Measurements from ENCODE around the gene GALNT6. TPM values are rescaled to one million over a fixed set of nuclear protein-coding genes. Genes with fewer than 3 reads are reported as not detected.

Gene GALNT6
- total and polyA plus RNA-seq, 2 of the 13 experiments (the other 11 are each of a cell fraction or from before 2014, with no cell fraction given), result 1.0 to 1.1 TPM

GRCh38 chr12:51383269-51383905 is 7.8 kb downstream of the GALNT6 start:
- in situ Hi-C loops (cut with HindIII; ENCODE audit: extremely low pct_ligation_motif_present, low pct_unique_long_range_greater_than_20kb), result no loop called here
- Histone ChIP-seq H3K9me3 (ENCODE audit: low read length) (no peaks in the 10 kb centered on the region), H2AFZ (ENCODE audit: low read length) (no peak overlapping the region), H4K20me1 (ENCODE audit: insufficient read depth, low read length) (no peaks in the 10 kb centered on the region), H3K36me3 (replicated peaks in 1 of 2; ENCODE audit: control insufficient read depth in 1 of 2, insufficient read depth in 2 of 2, low read length in 2 of 2) (no peaks in the 10 kb centered on the region), H3K27me3 (ENCODE audit: control insufficient read depth in 1 of 2, insufficient read depth in 2 of 2, low read length in 2 of 2) (no peaks in the 10 kb centered on the region; a peak in 1 of 5 replicates), H3K79me2 (ENCODE audit: insufficient read depth, low read length) (no peaks in the 10 kb centered on the region), H3K27ac (ENCODE audit: extremely low read length, insufficient read depth, low read length) (no peak overlapping the region), H3K4me1 (ENCODE audit: insufficient read depth, low read length) (no peaks in the 10 kb centered on the region), H3K4me3 (replicated peaks in 1 of 3; ENCODE audit: insufficient read depth in 1 of 3, low read depth in 2 of 3, low read length in 3 of 3) (no peak overlapping the region), H3K4me2 (ENCODE audit: low read depth, low read length) (no peak overlapping the region), H3K9ac (ENCODE audit: insufficient read depth, low read depth, low read length) (no peak overlapping the region)
- CTCF ChIA-PET (ENCODE audit: low intra/inter-chr PET ratio, low total read pairs), result no interaction called here
- DNase-seq (ENCODE audit: low spot score) (no peak), FAIRE-seq (no peak), ATAC-seq (no peak)
- POLR2A ChIA-PET, result no interaction called here
- intact Hi-C loops (cut with micrococcal nuclease; ENCODE audit: unreplicated experiment), result no loop called here
- WGBS (ENCODE audit: low lambda C conversion rate), result 46% methylated on average over 6 of the region's 6 CpGs
- BruUV-seq (replicated peaks), result no TSS peak
- TF ChIP-seq ZNF597 (CRISPR knock-in tag; IDR thresholded peaks at IDR 0.05) (no peak), GLMP (CRISPR knock-in tag; IDR thresholded peaks at IDR 0.05; ENCODE audit: borderline replicate concordance) (no peak), ZNF143 (CRISPR knock-in tag; IDR thresholded peaks at IDR 0.05) (no peak), IRX3 (CRISPR knock-in tag; IDR thresholded peaks at IDR 0.05; ENCODE audit: borderline replicate concordance, low read depth) (no peak), NFIB (CRISPR knock-in tag; IDR thresholded peaks at IDR 0.05; ENCODE audit: borderline replicate concordance) (no peak), JARID2 (CRISPR knock-in tag; IDR thresholded peaks at IDR 0.05; ENCODE audit: insufficient replicate concordance) (no peak), ZNF598 (CRISPR knock-in tag; IDR thresholded peaks at IDR 0.05; ENCODE audit: borderline replicate concordance) (no peak), TGIF2 (CRISPR knock-in tag; IDR thresholded peaks at IDR 0.05) (no peak), ZNF607 (CRISPR knock-in tag; IDR thresholded peaks at IDR 0.05; ENCODE audit: borderline replicate concordance) (no peak), ZNF280D (CRISPR knock-in tag; IDR thresholded peaks at IDR 0.05) (no peak), TEAD2 (CRISPR knock-in tag; IDR thresholded peaks at IDR 0.05) (no peak)
- TF ChIP-seq, protein P1, sequence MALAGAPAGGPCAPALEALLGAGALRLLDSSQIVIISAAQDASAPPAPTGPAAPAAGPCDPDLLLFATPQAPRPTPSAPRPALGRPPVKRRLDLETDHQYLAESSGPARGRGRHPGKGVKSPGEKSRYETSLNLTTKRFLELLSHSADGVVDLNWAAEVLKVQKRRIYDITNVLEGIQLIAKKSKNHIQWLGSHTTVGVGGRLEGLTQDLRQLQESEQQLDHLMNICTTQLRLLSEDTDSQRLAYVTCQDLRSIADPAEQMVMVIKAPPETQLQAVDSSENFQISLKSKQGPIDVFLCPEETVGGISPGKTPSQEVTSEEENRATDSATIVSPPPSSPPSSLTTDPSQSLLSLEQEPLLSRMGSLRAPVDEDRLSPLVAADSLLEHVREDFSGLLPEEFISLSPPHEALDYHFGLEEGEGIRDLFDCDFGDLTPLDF (CRISPR knock-in tag; IDR thresholded peaks at IDR 0.05), result no peak
- TF ChIP-seq, protein P2, sequence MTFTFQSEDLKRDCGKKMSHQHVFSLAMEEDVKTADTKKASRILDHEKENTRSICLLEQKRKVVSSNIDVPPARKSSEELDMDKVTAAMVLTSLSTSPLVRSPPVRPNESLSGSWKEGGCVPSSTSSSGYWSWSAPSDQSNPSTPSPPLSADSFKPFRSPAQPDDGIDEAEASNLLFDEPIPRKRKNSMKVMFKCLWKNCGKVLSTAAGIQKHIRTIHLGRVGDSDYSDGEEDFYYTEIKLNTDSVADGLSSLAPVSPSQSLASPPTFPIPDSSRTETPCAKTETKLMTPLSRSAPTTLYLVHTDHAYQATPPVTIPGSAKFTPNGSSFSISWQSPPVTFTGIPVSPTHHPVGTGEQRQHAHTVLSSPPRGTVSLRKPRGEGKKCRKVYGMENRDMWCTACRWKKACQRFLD (CRISPR knock-in tag; IDR thresholded peaks at IDR 0.05; ENCODE audit: borderline replicate concordance), result no peak
- TF ChIP-seq, protein P3, sequence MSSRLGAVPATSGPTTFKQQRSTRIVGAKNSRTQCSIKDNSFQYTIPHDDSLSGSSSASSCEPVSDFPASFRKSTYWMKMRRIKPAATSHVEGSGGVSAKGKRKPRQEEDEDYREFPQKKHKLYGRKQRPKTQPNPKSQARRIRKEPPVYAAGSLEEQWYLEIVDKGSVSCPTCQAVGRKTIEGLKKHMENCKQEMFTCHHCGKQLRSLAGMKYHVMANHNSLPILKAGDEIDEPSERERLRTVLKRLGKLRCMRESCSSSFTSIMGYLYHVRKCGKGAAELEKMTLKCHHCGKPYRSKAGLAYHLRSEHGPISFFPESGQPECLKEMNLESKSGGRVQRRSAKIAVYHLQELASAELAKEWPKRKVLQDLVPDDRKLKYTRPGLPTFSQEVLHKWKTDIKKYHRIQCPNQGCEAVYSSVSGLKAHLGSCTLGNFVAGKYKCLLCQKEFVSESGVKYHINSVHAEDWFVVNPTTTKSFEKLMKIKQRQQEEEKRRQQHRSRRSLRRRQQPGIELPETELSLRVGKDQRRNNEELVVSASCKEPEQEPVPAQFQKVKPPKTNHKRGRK (CRISPR knock-in tag; IDR thresholded peaks at IDR 0.05), result no peak

All from HepG2 (cell line).